HepG2 (cell line): ENCODE results near the gene M1AP. TPM values are rescaled to one million over a fixed set of nuclear protein-coding genes. Genes with fewer than 3 reads are reported as not detected.

ENCODE experiments used
- ARID4A ChIP-seq: sonication (generic); formaldehyde crosslinking; IDR thresholded peaks from 2 replicates; pipeline ENCODE4 v1.5.0; 2020; ENCODE audit warnings: mild to moderate bottlenecking, missing genetic modification reagents, borderline replicate concordance
- BRD4 ChIP-seq: sonication (generic); formaldehyde crosslinking; IDR thresholded peaks from 2 replicates; pipeline ENCODE4 v1.4.0; 2020; ENCODE audit warnings: missing genetic modification reagents
- ELF3 ChIP-seq: IDR thresholded peaks from 2 replicates; pipeline ENCODE4 v1.6.1; 2016; ENCODE audit warnings: missing genetic modification reagents, missing compliant biosample characterization
- GATAD1 ChIP-seq: IDR thresholded peaks from 2 replicates; pipeline ENCODE4 v1.6.1; 2016; ENCODE audit warnings: missing genetic modification reagents, missing compliant biosample characterization
- GTF3A ChIP-seq: sonication (generic); formaldehyde crosslinking; conservative IDR thresholded peaks from 2 replicates; pipeline ENCODE4 v1.4.0; 2020; ENCODE audit warnings: mild to moderate bottlenecking, missing genetic modification reagents
- IRF2 ChIP-seq: IDR thresholded peaks from 2 replicates; pipeline ENCODE4 v1.6.1; 2018; ENCODE audit warnings: missing genetic modification reagents, missing compliant biosample characterization
- NFIC ChIP-seq: IDR thresholded peaks from 2 replicates; pipeline ENCODE4 v1.6.1; 2012; ENCODE audit warnings: mild to moderate bottlenecking, low read length, inconsistent platforms
- NRL ChIP-seq: sonication (generic); formaldehyde crosslinking; IDR thresholded peaks from 2 replicates; pipeline ENCODE4 v1.5.0; 2020; ENCODE audit warnings: missing genetic modification reagents, mild to moderate bottlenecking, moderate library complexity, borderline replicate concordance
- PHF20 ChIP-seq: sonication (generic); formaldehyde crosslinking; IDR thresholded peaks from 2 replicates; pipeline ENCODE4 v1.5.0; 2020; ENCODE audit warnings: mild to moderate bottlenecking, missing genetic modification reagents
- PLRG1 ChIP-seq: fragments of 450-650 bp; conservative IDR thresholded peaks from 2 replicates; pipeline ENCODE4 v1.6.1; 2016
- STAT5B ChIP-seq: sonication (generic); formaldehyde crosslinking; IDR thresholded peaks from 2 replicates; pipeline ENCODE4 v1.4.0; 2020; ENCODE audit warnings: missing genetic modification reagents
- TFDP2 ChIP-seq: sonication (generic); formaldehyde crosslinking; IDR thresholded peaks from 2 replicates; pipeline ENCODE4 v1.4.0; 2020; ENCODE audit warnings: missing genetic modification reagents
- ZBTB4 ChIP-seq: sonication (generic); formaldehyde crosslinking; IDR thresholded peaks from 2 replicates; pipeline ENCODE4 v1.4.0; 2020; ENCODE audit warnings: missing genetic modification reagents, mild to moderate bottlenecking, borderline replicate concordance
- ZFY ChIP-seq: sonication (generic); formaldehyde crosslinking; IDR thresholded peaks from 2 replicates; pipeline ENCODE4 v1.4.0; 2020; ENCODE audit warnings: missing genetic modification reagents
- ZMYM4 ChIP-seq: sonication (generic); formaldehyde crosslinking; IDR thresholded peaks from 2 replicates; pipeline ENCODE4 v1.8.1; 2023; ENCODE audit warnings: mild to moderate bottlenecking, missing genetic modification reagents
- ZNF12 ChIP-seq: sonication (generic); formaldehyde crosslinking; IDR thresholded peaks from 2 replicates; pipeline ENCODE4 v1.5.0; 2020; ENCODE audit warnings: missing genetic modification reagents
- ZNF30 ChIP-seq: sonication (generic); formaldehyde crosslinking; IDR thresholded peaks from 2 replicates; pipeline ENCODE4 v1.5.0; 2020; ENCODE audit warnings: mild to moderate bottlenecking, missing genetic modification reagents
- ZNF691 ChIP-seq: sonication (generic); formaldehyde crosslinking; IDR thresholded peaks from 2 replicates; pipeline ENCODE4 v1.4.0; 2020; ENCODE audit warnings: missing genetic modification reagents, low read depth, mild to moderate bottlenecking, borderline replicate concordance
- ZNF784 ChIP-seq: sonication (generic); formaldehyde crosslinking; IDR thresholded peaks from 2 replicates; pipeline ENCODE4 v1.5.1; 2020; ENCODE audit warnings: missing genetic modification reagents, mild to moderate bottlenecking, borderline replicate concordance
- polyA plus RNA-seq, 8 experiments: library from polyadenylated mRNA; depleted of rRNA in 3 of 8; stranded (reverse) in 7 of 8; unstranded in 1 of 8; fragments of >200 nt; fragmentation: Illumina TruSeq in 4 of 8; extraction: Trizol in 4 of 8; gene quantifications; 2 replicates each; pipeline versions ENCODE4 v1.2.1 to v1.2.3, GENCODE V29; 2011 to 2016; ENCODE audit warnings: low read depth in 4 of 8, missing spikeins in 1 of 8, mixed read lengths in 1 of 8; ENCODE audit not compliant: insufficient read depth in 1 of 8
- total RNA-seq, 5 experiments: library from RNA; depleted of rRNA; stranded (reverse); fragments of >200 nt; fragmentation: Illumina TruSeq; extraction: Trizol; gene quantifications; 2 replicates each; pipeline ENCODE4 v1.2.3, GENCODE V29; 2016; ENCODE audit warnings: low read depth in 1 of 5

The M1AP gene
- total and polyA plus RNA-seq, 2 of the 13 experiments (the other 11 are each of a cell fraction or from before 2014, with no cell fraction given), result not detected

- peak; percentile 32; the same call in 1 of the 2 replicates for TF ChIP-seq ZNF784 (CRISPR knock-in tag)
- TF ChIP-seq ELF3 (CRISPR knock-in tag), result peak; percentile 80
- TF ChIP-seq ZNF30, result no peak
- TF ChIP-seq BRD4 (CRISPR knock-in tag), result peak; percentile 46; the same call in 1 of the 2 replicates
- TF ChIP-seq NRL (CRISPR knock-in tag), result no peak
- no peak for TF ChIP-seq GTF3A (CRISPR knock-in tag)
- peak; percentile 97 for TF ChIP-seq IRF2 (CRISPR knock-in tag)
- TF ChIP-seq PHF20, result peak; percentile 94
- no peak for TF ChIP-seq PLRG1
- peak; percentile 97 for TF ChIP-seq GATAD1 (CRISPR knock-in tag)
- no peak for TF ChIP-seq NFIC
- peak; percentile 51; the same call in 1 of the 2 replicates for TF ChIP-seq ZBTB4 (CRISPR knock-in tag)
- no peak for TF ChIP-seq STAT5B (CRISPR knock-in tag)
- peak; percentile 34; the same call in 1 of the 2 replicates for TF ChIP-seq ZMYM4
- TF ChIP-seq ZNF691 (CRISPR knock-in tag), result peak; percentile 68
- TF ChIP-seq TFDP2, result peak; percentile 74
- peak; percentile 98 for TF ChIP-seq ARID4A
- no peak for TF ChIP-seq ZNF12 (CRISPR knock-in tag)
- peak; percentile 83 for TF ChIP-seq ZFY
Observed at GRCh38 chr2:74529357-74530238, 118.5 kb downstream of the M1AP start, which contains the start of the genes AUP1 and HTRA2 (continued).
